GM12873 (cell line): Measurements from ENCODE around the gene LAMA5.

Experiments used
- TF ChIP-seq, protein P1 (sequence below): IDR thresholded peaks from 2 replicates; pipeline ENCODE4 v1.5.1; 2012; ENCODE audit warnings: low read depth, mild to moderate bottlenecking, moderate library complexity, low read length, control low read depth; ENCODE audit not compliant: insufficient read depth; ENCODE audit errors: missing control alignments

The LAMA5 gene

DNA sequence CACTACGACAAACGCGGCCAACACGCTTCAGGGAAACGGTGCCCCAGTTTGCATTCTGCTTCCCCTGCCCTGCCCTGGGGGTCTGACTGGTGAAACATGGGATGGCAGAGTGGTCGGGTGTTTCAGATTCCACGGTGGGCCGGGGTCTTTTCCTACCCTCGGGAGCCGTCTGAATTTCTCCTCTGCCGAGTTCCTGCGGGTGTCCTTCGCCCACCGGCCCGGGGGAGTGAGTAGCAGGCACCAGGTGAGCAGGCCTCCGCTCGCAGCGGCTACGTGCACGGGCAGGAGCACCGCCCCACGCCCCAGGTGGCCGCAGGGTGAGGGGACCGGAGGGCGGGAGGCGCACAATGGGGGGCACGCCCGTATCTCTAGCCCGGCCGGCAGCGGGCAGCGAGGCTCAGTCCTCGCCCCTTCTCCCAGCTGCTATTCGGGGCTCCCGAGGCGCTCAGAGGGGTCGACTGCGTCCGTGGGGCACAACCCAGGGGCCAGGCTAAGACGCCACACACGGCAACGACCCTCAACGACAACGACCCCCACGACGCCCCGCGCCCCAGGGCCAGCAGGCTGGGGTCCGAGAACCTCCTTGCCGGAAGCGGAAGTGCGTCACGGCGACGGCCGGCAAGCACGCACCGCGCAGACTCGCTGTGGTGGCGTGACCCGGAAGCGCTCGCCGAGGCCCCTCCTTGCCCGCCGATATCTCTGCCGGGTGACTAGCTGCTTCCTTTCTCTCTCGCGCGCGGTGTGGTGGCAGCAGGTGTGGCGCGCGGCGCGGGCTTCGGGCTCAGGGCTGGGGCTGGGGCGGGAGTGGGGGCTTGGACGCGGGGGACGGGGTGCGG, 19.5 kb upstream of the LAMA5 start, which contains the start of gene RPS21:
Gene RPS21, plus strand, starts transcription at position 721 of the 836 bp plus-strand sequence. CDS start 236 bp downstream, outside the sequence.
- TF ChIP-seq, protein P1, sequence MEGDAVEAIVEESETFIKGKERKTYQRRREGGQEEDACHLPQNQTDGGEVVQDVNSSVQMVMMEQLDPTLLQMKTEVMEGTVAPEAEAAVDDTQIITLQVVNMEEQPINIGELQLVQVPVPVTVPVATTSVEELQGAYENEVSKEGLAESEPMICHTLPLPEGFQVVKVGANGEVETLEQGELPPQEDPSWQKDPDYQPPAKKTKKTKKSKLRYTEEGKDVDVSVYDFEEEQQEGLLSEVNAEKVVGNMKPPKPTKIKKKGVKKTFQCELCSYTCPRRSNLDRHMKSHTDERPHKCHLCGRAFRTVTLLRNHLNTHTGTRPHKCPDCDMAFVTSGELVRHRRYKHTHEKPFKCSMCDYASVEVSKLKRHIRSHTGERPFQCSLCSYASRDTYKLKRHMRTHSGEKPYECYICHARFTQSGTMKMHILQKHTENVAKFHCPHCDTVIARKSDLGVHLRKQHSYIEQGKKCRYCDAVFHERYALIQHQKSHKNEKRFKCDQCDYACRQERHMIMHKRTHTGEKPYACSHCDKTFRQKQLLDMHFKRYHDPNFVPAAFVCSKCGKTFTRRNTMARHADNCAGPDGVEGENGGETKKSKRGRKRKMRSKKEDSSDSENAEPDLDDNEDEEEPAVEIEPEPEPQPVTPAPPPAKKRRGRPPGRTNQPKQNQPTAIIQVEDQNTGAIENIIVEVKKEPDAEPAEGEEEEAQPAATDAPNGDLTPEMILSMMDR: no peak

DNA sequence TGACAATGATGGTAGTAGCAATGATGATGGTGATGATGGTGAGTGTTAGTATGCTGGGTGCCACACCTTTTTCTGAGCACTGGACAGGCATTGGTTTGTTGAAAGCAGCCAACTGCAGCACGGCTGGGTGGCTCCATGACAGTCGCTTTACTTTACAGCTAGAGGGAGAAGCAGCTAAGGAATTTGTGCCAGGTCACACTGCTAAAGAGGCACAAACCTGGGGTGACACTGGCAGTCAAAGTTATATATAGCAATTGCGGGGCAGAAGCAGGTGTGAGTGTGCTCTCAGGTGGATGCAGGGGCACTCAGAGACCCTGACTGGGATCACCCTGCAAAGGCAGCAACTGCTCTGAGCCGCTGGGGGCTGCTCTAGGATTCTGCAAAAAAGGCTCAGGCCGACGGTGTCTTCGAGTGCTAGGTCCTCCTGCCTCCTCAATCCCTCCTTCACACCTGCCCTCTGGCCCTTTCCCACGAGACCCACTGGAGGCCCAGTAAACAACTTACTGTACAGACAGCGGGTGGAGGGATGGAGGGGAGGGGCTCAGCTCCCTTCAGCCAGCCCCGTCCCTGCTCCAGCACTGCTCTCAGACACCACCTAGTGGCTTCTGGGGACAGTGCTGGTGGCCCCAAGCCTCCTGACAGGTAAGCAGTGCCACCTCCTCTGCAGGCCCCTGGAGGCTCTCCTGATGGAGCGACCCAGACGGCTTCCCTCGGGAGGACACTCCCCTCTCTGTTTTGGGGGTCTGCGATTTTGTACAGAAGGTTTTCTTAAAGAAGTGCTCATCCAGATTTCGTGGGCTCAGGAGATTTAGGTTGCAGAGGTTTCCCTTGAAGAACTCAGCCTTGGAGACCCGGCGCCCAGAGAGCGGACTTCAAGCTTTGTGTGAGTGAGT, 15.4 kb upstream of the LAMA5 start:
- TF ChIP-seq, protein P1: peak; percentile 97

DNA sequence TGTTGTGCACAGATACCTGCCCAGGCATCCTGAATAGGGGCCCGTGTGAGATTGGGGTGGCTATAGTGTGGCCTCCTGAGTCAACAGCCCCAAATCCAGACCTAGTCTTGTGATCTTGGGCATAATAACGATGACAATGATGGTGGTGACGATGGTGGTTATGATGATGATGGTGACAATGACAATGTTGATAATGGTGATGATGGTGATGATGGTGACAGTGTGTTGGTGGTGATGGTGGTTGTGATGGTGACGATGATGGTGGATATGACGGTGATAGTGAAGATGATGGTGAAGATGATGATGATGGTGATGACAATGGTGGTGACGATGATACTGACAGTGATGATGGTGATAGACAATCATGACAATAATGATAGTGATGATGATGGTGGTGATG, 14.7 kb upstream of the LAMA5 start:
- TF ChIP-seq, protein P1: no peak

DNA sequence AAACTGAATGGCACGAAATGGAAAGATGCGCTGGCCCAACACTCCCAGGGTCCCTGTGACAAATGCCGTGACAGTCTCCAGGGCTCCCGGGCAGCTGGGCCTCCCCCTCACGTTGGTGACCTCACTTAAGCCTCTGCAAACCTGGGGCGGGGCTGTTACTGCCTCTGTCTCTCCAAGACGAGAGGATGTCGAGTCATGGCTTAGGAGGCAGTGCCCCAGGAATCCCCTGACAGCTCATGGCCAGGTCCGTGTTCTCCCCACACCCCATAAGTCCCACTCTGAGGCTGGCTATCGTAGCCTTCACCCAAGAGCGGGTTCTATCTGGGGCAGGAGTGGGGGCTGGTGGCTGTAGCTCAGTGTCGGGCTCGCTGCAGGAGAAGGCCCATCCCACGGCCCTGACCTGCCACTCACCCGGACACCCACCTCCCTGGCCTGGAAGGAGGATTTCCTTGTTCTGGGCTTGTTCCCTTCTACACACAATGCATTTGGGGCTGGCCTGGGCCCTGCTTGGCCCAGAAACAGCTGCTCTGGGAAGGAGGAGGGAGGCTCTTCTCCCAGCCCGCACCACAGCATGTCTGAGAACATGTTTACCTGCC, 14.2 kb upstream of the LAMA5 start:
- TF ChIP-seq, protein P1: no peak

DNA sequence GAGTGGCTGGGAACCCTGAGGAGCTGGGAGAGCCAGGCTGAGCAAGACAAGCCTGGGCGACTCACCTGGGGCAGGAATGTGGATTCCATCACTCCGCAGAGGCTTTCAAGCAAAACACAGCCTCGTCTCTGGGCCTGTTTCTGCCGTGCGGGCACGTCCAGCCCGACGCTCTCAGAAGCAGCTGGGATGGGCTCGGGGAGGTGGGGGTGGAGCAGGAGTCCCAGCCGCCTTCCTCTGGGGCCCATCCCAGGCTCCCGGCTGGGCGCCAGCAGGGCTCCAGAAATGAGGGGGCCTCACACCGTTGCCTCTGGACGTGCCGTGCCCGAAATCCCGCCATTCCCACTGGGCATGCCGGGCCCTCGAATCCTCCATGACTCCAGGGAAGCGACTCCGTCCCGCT, 11.1 kb upstream of the LAMA5 start:
- TF ChIP-seq, protein P1: no peak

DNA sequence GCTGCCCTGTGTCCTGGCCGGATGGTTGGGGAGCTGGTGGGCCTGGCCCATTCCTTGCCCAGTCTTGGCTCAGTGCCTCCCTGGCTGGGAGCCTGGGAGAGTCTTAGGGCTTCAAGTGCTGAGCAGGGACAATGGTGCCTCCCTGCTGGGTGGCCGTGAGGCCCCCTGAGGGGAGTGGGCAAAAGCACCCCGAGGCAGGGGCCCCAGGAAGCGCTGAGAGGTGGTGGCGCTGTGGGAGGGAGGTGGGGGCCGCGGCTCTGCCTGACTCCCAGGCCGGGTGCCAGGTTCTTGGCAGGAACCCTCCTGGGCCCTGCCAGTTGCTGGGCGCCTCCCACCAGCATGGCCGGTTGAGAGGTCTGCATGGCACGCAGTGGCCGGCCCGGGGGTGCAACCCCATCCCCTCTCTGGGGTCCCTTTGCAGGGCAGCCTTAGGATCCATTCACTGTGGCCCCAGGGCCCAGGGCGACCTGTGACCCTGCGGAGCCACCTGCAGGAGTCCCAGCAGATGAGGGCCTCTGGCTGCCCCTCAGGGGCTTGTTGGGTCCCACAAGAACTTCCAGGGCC, 10.6 kb upstream of the LAMA5 start:
- TF ChIP-seq, protein P1: no peak

DNA sequence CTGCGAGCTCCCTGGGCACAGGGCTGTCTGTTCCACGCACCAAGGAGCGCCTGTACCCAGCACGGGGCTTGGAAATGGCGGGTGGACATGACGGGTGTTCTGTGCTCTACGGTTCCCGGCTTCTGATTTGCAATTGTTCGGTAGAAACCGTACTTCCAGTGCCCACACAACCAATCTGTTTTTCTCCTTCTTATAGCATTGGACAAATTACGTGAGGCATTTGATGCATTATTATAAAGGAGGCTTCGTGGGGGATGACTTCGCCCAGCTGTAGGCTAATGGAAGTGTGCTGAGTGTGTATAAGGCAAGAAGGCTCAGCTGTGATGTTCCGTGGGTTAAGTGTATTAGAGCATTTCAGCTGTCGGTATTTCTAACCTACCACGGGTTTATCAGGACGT, 10.0 kb upstream of the LAMA5 start:
- TF ChIP-seq, protein P1: no peak
